Spleen (tissue), 7 donors: ENCODE data around the gene SPATA6.

Source experiments
- POLR2A ChIP-seq, 3 donors: fragments of 450-650 bp; IDR thresholded peaks; one replicate each; pipeline ENCODE4 v1.5.1; 2017; ENCODE audit warnings: antibody characterized with exemption in 3 of 3, mild to moderate bottlenecking in 1 of 3
- POLR2AphosphoS5 ChIP-seq, 3 donors: sonication (generic); formaldehyde crosslinking; IDR thresholded peaks; one replicate each; pipeline ENCODE4 v1.5.1; 2017; ENCODE audit warnings: antibody characterized with exemption in 3 of 3
- TF ChIP-seq, protein P1 (sequence below), 11 experiments: fragments of 200-600 bp in 7 of 11; fragments of 450-650 bp in 4 of 11; sonication (generic) in 4 of 11; IDR thresholded peaks in 8 of 11; conservative IDR thresholded peaks in 3 of 11; 1 replicate in 7 of 11; 2 replicates in 4 of 11; pipeline versions ENCODE4 v1.4.0 to v1.8.0; 2016 to 2021; ENCODE audit warnings: antibody characterized with exemption in 11 of 11, inconsistent platforms in 4 of 11, mild to moderate bottlenecking in 1 of 11
- donor health status: DM: no; HTN: no; CAD: no; lungs with moderate emphysema.
- donor health status: DM: no; HTN: no; CAD: no.
- donor health status: DM: no; HTN: no; CAD: no.

DNA sequence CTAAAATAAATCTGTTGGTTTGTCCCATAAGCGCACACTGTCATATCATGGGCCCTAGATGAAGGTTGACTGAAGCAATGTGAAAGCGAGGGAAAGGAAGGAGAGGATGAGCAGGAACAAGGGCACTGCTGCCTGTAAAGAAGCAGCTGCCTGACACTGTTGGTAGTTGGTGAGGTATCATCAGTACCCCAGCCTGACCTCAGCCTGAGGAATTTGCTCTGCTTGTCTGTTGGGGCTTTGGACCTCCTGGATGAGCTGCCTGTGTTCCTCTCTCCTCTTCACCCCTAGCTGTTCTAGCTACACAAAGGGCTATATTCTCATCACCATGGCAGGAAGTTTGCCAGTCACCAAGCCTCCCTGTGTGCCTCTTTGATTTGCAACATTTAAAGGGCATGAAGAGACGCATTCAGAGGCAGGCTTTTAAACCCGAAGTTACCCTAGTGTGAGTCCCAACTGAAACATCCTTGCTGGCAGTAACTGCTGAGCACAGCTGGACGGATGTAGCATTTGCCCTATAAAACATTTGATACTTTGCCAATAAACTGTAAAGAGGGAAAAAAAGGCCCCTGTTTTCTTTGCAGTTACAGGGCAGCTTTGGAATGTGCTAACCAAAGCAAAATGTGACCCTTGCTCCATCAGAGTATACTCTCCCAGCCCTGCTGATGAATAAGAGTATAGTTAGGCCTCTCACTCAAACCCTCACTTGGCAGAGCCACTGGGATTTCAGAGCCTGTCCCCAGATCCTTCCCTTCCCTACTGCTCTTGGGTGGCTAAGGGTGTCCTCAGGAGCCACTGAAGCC lies 22.2 kb upstream of the SPATA6 start:
- TF ChIP-seq POLR2AphosphoS5 (IDR thresholded peaks at IDR 0.05) (peak in 1 of 3 donors; percentile 56), POLR2A (IDR thresholded peaks at IDR 0.05) (no peak)
- TF ChIP-seq, protein P1, sequence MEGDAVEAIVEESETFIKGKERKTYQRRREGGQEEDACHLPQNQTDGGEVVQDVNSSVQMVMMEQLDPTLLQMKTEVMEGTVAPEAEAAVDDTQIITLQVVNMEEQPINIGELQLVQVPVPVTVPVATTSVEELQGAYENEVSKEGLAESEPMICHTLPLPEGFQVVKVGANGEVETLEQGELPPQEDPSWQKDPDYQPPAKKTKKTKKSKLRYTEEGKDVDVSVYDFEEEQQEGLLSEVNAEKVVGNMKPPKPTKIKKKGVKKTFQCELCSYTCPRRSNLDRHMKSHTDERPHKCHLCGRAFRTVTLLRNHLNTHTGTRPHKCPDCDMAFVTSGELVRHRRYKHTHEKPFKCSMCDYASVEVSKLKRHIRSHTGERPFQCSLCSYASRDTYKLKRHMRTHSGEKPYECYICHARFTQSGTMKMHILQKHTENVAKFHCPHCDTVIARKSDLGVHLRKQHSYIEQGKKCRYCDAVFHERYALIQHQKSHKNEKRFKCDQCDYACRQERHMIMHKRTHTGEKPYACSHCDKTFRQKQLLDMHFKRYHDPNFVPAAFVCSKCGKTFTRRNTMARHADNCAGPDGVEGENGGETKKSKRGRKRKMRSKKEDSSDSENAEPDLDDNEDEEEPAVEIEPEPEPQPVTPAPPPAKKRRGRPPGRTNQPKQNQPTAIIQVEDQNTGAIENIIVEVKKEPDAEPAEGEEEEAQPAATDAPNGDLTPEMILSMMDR (IDR thresholded peaks at IDR 0.05 in 8 of 11, conservative IDR thresholded peaks at IDR 0.05 in 3 of 11) = no peak
